Measurements from ENCODE around the gene ENDOU.
A peak's percentile ranks its signal among the peaks of the same experiment; 100 is the strongest.

Gene ENDOU

GRCh38 chr12:47725091-47725772 is at the start of gene ENDOU:
TSS of gene ENDOU (minus strand) at chr12:47725490. CDS start at chr12:47725413, 77 bp downstream.
- DNase-seq, result no peak

- no peak for DNase-seq
Measured at GRCh38 chr12:47774663-47775062, 49.4 kb upstream of the ENDOU start.

DNA sequence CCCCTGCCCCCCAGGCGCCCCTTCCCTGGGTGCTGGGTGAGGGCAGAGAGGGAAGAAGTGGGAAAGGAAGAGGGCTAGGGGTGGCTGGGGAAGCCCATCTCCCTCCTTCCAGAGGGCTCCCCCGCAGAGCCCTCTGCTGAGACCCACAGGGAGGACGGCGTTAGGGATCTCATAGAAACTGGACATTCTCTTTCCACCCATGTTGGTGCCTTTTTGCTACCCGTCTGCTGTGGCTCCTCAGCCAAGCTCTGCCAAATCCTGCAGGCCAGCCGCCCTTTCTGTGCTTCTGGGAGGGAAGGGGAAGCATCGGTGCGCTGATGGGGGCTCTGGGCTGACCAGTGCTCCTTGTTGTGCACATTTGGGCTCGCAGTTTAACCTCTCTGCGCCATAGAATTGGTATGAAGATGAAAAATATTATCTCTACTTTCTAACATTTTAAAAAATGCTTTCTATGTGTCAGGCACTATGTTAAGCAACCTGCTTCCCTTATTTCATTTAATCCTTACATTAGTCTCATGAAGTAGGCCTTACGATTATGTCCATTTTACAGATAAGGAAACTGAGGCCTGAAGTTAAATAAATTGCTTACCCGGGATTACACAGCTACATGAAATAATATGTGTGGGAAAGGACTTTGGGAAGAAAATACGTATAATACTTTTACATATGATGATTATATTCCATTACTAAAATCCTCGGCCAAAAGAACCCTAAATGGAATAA is 48.7 kb upstream of the ENDOU start:
- no peak for DNase-seq

GRCh38 chr12:47773062-47773857 is 48.0 kb upstream of the ENDOU start, which contains the start of gene SLC48A1:
TSS of gene SLC48A1 (plus strand) at chr12:47773238. CDS start at chr12:47773305, 67 bp downstream.
- peak; percentile 83 for DNase-seq

GRCh38 chr12:47772738-47773061 is 47.4 kb upstream of the ENDOU start:
- no peak for DNase-seq

DNA sequence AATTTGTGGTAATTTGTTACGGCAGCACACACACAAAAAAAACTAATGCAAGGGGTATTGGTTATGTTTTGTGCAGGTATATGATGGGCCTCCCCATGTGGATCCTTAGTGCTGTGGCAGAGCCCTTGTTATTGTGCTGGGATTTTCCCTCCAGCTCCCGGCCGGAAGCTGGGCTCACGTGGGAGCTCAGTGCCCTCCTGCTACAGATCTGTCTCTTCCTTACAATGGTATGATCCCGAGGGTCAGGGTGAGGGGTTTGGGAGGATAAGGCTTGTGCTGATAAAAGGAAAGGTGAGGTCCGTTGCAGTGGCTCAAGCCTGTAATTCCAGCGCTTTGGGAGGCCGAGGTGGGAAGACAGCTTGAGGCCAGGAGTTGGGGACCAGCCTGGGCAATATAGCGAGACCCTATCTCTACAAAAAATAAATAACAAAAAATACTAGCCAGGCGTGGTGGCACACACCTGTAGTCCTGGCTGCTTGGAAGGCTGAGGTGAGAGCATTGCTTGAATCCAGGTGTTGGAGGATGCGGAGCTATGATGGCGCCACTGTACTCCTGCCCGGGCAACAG is 46.9 kb upstream of the ENDOU start:
- DNase-seq, result no peak

GRCh38 chr12:47771304-47771703 is 46.0 kb upstream of the ENDOU start:
- no peak for DNase-seq

DNA sequence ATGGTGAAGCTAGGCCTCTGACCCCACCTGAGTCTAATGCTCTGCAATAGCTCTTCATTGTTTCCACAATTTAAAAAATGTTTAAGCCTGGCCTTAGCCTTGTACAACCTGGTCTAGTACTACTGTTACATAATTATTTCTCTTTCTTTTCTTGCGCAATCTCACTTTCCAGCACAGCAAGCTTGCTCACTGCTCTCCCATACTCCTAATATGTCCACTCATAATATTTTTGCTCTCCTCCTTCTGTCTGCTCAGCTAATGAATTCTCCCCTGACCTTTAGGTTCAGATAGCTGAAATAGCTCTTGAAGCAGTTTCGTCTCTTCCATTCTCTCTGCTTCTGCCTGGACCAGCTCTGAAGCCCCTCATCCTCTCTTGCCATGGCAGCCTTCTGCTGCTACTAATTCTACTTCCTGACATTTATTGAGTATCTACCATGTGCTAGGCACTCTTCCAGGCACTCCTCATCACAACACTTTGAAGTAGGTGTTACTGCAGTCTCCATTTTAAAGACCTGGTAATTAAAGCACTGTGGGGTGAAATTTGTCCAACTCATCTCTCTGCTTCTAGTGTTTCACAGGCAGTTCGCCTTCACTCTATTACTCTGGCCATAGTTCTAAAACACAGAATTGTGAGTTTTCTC is 44.9 kb upstream of the ENDOU start:
- no peak for DNase-seq

DNA sequence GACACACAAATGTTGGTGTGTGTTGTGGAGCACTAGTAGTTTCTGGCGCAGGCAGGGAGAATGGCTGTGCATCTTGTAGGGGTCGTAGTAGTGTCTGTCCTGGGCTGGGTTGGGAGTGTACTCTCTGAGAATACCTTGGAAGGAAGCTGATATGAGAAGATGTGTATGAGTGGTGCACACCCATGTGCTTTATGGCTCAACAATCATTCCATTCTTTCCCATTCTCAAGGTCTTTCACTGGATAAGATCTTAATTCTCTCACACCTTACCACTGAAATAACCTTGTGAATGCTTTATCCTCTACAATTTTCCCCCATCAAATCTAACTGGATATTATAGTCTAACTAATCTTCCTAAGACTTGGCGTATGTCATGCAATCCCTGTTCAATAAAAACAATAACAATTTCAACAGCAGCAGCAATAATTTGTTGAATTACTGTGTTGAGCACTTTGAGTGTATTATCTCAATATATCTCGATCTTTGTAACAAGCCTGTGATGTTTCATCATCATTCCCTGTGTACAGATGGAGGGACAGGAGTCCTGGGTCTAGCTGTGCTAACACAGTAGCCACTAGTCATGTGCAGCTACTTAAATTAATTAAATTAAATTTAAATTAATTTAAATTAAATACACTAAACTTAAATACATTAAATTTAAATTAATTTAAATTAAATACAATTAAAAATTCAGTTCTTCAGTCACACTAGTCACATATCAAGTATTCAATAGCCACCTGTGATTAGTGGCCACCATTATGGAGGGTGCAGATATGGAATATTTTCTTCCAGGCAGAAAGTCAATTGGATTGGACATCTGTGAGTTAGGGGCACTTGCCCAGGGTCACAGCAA is 44.2 kb upstream of the ENDOU start:
- DNase-seq, result no peak

- no peak for DNase-seq
Measured at GRCh38 chr12:47768323-47768811, 43.1 kb upstream of the ENDOU start.

GRCh38 chr12:47767216-47767724 is 42.0 kb upstream of the ENDOU start:
- DNase-seq, result no peak

- DNase-seq, result no peak
Measured at GRCh38 chr12:47766502-47767215, 41.4 kb upstream of the ENDOU start.

DNA sequence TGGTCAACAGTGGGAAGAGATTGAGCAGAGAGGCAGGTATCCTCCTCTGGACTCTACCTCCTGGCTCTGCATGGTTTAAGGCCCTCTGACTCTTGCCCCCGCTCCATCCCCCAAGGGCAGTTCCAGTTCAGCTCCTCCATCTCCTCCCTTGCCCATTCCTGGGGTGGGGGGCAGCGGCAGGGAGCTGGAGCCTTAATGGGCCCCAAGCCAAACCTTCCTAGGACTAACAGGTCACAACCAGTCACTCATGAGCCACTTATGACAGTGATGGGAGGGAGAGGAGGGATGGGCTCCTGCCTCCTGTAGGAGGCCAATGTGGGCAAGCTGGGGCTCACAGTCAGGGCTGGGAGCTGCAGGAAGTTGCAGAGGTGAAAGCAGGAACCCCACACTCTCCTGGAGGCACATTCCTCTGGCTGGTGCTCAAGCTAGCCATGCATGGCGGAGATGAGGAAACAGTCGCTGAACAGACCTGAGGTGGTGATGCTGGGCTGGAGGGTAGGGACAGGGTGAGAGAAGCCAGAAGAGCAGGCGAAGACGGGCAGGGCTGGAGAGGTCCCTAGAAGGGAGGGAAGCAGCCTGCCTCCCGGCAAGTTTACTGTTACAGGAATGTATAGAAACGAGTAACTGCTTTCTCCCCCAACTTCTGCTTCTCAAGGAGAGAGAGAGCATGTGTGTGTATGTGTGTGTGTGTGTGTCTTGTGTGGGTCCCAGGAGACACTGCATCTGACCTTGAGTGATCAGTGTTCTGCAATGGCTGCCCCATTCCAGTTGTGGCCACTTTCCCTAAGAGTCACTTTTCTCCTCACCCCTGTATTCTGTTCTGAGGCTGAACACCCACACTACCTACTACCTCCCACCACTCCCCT is 38.4 kb upstream of the ENDOU start:
- no peak for DNase-seq

- DNase-seq, result no peak
Measured at GRCh38 chr12:47762850-47763465, 37.7 kb upstream of the ENDOU start.

DNA sequence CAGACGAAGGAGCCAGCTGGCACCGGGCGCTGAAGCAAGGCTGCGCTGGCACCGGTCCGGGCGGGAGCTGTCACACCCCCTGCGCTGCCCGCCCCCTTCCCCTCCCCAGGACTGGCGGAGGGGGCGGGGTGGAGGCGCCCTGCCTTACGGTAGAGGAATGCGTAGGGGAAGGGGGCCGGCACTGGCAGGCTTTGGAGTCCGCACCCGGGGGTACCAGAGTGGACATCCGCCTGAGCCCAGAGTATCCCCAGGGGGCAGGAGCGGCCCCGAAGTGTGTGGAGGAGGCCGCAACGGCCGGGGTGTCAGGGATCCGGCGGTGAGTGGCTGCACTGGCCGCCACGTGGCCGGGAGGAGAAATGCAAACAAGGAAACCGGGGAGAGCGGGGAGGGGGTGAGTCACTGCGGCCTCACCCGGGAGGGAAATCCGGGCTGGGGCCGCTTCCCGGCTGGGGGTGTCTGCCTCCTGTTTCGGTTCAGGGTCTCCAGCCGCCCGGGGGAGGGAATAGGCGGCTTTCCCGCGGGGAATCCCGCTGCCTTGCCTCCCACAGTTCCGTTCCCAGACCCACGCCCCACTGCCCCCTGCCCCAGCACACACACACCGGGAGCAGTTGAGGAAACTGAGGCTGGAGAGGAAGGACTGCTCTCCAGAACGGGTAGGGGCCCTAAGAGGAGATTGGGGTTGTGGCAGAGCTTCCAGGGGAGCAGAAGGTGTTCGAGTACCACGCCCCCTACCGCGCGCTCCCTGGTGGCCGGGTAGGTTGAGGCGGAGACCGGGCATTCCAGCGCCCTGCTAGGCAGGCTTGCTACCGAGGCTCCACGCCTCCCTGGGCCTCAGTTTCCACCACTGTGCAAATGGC is 33.8 kb upstream of the ENDOU start, which contains the start of gene RAPGEF3:
RAPGEF3 (minus strand) TSS at position 47 of the 857 bp plus-strand sequence. CDS start 324 bp downstream, outside the sequence.
- DNase-seq, result peak; percentile 90

DNA sequence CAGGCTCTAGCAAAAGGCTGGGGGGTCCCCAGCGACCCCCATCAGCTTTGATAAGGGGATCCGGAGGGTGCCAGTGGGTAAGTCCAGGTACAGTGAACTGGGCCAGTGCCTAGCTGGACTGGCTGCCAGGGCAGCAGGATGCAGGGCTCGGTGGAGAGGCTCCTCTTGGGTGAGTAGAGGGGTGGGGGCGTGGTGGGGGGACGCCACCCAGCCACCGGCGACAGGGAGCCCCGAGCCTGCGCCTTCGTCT is 33.2 kb upstream of the ENDOU start:
- DNase-seq, result no peak

DNA sequence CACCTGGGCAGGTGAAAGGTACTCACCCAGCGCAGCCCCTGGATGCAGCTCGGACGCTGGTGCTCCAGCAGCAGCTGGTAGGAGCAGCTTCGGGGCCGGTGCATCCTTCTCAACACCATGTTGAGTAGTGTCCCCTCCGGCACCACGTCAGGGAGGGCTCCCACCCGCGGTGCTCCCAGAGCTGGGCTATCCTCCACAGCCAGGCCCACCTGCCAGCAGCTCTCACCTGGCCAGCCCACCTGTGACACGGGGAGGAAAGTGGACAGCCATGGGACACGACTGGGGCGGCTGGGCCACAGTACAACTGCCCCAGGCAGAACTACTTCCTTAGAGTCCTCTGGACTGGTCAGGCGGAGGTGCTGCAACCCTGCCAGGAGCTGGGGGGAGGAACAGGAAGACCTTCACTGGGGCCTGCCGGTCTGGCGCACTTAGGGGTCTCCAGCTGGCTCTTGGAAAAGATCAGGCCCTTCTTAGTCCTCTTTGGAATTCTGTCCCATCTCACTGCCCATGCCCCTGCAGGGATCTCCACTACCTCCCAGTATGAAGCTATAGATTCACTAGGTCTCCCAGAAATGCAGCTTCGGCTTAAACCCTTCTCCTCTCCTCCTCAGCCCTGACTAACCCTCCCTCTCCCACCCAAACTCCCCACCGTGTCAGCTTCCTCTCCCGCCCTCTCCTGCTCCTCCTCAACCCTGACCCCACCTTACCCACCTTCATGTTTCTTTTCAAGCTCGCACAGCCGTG is 32.7 kb upstream of the ENDOU start:
- DNase-seq, result no peak

DNA sequence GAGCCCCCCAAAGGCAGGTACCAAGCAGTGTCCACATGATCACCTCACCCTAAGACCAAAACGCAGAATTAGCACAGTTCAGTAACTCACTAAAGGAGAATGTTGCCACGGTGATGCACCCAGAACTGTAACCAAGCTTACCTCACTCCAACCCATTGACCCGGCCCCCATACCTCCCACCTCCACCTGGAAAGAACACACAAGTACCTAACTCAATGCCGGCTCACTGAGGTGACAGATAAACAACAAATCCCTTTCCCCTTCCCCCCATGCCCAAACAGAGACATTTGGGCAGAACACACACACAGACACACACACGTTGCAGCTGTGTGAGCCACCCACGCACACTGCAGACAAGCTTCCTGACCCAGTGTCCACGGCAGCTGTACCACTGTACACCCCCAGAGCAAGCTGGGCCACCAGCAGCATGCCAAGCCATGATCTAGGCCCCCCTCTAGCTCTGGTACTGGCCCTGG is 32.1 kb upstream of the ENDOU start:
- no peak for DNase-seq

All from femur (tissue), 1 donor.